ENCODE results near the gene CSAD.

- TF ChIP-seq CTCF (IDR thresholded peaks at IDR 0.05; ENCODE audit: low read length) (no peak), EZH2 (optimal IDR thresholded peaks at IDR 0.05; ENCODE audit: low read depth, low read length) (no peak), EZH2phosphoT487 (IDR thresholded peaks at IDR 0.05; ENCODE audit: low read length) (no peak)
Measured at GRCh38 chr12:53207042-53207441, 26.3 kb upstream of the CSAD start, which contains the start of gene ITGB7.

Data from MM.1S (cell line).